ENCODE measurements around the gene RAB5IF.

Gene RAB5IF

DNA sequence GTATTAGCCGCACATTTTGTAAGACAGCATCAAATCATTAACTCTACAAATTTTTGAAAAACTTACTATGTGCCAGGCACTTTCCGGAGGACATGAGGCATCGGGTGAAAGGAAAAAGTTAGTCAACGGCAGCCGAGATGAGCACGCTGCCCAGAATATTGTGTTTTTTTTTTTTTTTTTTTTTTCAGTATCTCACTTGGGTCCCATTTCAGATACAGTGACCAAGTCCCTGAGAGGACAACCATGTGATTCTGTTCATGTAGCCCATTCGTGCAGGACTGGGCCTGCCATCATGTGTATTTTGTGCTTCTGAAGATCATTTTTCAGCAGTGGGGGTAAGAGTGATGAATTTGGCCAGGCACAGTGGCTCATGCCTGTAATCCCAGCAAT is 39.1 kb downstream of the RAB5IF start:
- H3K27ac ChIP-seq: no peak overlapping the region
- TF ChIP-seq ZFX (IDR thresholded peaks at IDR 0.05): no peak
- TF ChIP-seq, protein P1, sequence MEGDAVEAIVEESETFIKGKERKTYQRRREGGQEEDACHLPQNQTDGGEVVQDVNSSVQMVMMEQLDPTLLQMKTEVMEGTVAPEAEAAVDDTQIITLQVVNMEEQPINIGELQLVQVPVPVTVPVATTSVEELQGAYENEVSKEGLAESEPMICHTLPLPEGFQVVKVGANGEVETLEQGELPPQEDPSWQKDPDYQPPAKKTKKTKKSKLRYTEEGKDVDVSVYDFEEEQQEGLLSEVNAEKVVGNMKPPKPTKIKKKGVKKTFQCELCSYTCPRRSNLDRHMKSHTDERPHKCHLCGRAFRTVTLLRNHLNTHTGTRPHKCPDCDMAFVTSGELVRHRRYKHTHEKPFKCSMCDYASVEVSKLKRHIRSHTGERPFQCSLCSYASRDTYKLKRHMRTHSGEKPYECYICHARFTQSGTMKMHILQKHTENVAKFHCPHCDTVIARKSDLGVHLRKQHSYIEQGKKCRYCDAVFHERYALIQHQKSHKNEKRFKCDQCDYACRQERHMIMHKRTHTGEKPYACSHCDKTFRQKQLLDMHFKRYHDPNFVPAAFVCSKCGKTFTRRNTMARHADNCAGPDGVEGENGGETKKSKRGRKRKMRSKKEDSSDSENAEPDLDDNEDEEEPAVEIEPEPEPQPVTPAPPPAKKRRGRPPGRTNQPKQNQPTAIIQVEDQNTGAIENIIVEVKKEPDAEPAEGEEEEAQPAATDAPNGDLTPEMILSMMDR (conservative IDR thresholded peaks at IDR 0.05): no peak

DNA sequence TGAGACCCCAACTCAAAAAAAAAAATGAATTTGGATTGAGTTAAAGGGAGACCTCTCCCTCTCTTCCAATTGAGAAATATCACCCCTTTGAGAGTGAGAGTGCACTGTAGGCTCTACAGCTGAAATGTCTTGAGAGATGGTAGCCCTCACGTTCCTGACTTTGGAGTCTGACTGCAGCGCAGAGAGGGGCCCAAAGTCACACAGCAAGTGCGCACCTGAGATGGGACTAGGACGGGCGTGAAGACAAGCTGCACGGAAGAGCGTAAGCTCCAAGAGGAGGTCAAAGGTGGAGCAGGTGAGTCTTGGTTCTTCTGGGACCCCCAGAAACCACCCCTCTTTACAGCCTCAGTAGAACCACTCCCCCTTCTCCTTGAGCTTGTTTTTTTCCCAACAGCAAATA is 39.8 kb downstream of the RAB5IF start:
- H3K27ac ChIP-seq: no peak overlapping the region
- TF ChIP-seq ZFX (IDR thresholded peaks at IDR 0.05): no peak
- TF ChIP-seq, protein P1 (conservative IDR thresholded peaks at IDR 0.05): no peak

DNA sequence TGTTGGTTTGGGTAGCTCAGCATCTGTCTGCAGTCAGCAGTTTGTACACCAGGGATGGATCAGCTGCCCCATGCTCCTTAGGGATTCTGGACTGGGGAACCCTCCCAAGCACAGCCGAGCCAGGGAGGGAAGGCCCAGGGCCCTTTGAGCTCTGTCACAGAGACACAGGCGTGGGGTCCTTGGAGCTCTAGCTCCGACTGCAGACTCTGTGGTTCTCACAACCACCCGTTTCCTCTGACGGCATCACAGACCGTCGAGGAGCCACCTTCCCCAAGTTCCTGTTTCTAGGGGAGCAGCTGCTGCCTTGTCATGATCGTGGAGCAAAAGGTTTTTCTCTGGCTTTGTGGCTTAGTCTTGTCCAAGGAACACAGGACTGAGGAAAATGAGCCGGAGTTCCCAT is 40.4 kb downstream of the RAB5IF start, which contains the start of gene SLA2:
SLA2 (minus strand) TSS at position 199 of the 400 bp plus-strand sequence. CDS start 4,861 bp downstream, outside the sequence.
- H3K27ac ChIP-seq: no peak within 1 kb of the TSS

DNA sequence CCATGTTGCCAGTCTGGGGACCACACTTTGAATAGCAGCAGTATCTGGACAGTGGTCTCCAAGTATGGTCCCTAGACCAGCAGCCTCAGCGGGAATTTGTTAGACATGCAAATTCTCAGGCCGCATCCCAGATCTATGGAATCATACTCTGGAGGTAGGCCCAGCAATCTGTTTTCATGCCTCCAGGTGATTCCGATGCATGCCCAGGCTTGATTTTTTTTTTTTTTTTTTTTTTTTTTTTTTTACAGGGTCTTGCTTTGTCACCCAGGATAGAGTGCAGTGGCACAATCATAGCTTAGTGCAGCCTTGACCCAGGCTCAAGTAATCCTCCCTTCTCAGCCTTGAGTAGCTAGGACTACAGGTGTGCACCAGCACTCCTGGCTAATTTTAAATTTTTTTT is 41.1 kb downstream of the RAB5IF start:
- no peak overlapping the region for H3K27ac ChIP-seq
- TF ChIP-seq, protein P1 (conservative IDR thresholded peaks at IDR 0.05): no peak
- no peak for TF ChIP-seq ZFX (IDR thresholded peaks at IDR 0.05)

More for the DNA sequence above, 40.4 kb downstream of the RAB5IF start, which contains the start of gene SLA2:
- TF ChIP-seq, protein P1 (conservative IDR thresholded peaks at IDR 0.05): no peak
- TF ChIP-seq ZFX (IDR thresholded peaks at IDR 0.05): no peak

DNA sequence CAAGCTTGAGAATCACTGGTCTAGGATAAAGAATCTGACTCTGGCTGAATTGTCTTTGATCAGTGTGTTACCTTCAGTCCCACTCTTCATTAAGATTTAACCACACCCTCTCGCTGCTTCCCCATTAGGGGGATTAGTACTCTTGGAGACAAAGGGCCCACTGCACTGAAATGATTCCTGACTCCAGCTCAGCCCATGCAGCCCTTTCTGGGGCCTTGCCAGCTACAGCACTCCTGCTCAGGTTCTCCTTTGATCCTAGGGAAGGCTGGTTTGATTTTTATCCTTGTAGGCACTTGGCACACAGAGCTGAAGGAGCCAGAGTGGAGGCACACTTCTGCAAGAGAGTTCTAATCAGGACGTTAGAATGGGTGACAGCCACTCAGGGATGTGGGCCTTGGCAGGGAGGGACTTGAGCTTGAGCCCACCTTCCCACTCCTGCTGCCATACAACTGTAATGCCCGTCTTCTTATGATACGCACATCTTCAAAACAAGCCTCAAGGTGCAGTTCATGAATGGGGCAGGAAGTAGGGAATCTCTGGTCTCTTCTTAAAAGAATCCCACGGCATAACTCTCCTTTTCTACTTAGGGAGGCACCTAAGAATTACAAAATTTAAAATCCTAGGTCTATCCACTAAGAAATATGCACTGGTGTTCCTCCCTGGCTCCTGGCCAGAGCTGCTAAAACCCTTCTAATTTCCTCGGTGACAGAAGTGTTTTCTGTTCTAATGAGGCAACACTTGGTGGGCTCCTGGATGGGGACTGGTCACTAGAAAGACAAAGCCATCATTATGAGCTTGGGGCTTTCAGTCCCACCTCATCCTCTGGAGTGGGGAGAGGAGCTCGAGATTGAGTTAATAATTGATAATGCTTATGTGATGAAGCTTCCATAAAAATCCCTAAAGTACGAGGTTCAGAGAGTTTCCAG is 41.9 kb downstream of the RAB5IF start:
- H3K27ac ChIP-seq: no peak overlapping the region
- TF ChIP-seq ZFX (IDR thresholded peaks at IDR 0.05): no peak
- TF ChIP-seq, protein P1 (conservative IDR thresholded peaks at IDR 0.05): no peak

DNA sequence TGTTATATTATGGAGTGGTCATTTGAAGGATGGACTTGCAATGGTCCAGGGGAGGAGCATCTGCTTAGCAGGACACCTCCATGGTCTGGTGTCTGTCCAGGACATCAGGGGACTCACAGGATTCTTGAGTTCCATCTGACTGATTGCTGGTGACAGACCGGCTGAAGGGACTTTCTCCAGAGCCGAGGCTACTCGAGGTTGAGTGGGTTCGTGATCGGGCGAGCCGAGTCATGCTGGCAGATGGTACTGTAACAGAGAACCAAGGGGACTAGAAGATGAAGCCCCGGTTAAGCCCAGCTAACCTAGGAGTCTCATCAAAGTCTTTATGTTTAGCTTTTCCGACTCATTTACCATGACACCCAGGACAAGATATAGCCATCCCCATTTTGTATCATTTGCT is 47.9 kb downstream of the RAB5IF start:
- no peak overlapping the region for H3K27ac ChIP-seq
- TF ChIP-seq, protein P1 (conservative IDR thresholded peaks at IDR 0.05): no peak
- TF ChIP-seq ZFX (IDR thresholded peaks at IDR 0.05): no peak

DNA sequence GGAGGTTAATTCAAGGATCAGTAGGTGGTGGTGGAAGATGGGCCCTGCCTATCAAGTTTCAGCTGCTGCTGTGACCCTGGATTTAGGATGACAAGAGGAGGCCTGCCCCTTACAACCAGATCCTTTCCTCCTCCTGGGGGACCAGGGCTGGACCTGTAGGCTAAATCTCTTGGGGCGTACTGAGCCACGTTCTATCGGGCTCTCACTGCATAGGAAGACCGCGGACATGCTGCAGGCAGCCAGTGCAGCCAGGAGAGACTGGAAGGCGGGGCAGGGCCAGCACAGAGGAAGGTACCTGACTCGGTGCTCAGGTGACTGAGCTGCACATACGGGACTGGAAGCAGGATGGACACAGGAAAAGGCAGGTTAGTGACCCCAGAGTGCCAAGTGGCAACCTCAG is 48.9 kb downstream of the RAB5IF start:
- TF ChIP-seq ZFX (IDR thresholded peaks at IDR 0.05): no peak
- TF ChIP-seq, protein P1 (conservative IDR thresholded peaks at IDR 0.05): no peak
- no peak overlapping the region for H3K27ac ChIP-seq
